Caki2 (cell line): ENCODE results near the gene GPX1. TPM values are rescaled to one million over a fixed set of nuclear protein-coding genes. Genes with fewer than 3 reads are reported as not detected.
A peak's percentile ranks its signal among the peaks of the same experiment; 100 is the strongest.
"Not testable (repeated sequence)": the region's sequence is repeated elsewhere in the genome, so short reads cannot be mapped to it uniquely, and the experiment has no call there.

Experiments used
- DNase-seq: peaks from one replicate; pipeline ENCODE4 v3.0.0-alpha.2; 2015; ENCODE audit warnings: low read depth
- in situ Hi-C: cut with HindIII; loops from 2 replicates; pipeline ENCODE4 v1.10.0; 2016; ENCODE audit warnings: low sequenced_read_pairs, low pct_unique_long_range_greater_than_20kb, mixed read lengths
- total RNA-seq: library from RNA; depleted of rRNA; stranded (reverse); fragments of >200 nt; shearing (Covaris generic); gene quantifications from 2 replicates; pipeline ENCODE4 v1.2.3, GENCODE V29; 2014; ENCODE audit warnings: low replicate concordance; rRNA removed

GPX1 gene
- total RNA-seq: 420 and 481 TPM in 2 replicates

DNA sequence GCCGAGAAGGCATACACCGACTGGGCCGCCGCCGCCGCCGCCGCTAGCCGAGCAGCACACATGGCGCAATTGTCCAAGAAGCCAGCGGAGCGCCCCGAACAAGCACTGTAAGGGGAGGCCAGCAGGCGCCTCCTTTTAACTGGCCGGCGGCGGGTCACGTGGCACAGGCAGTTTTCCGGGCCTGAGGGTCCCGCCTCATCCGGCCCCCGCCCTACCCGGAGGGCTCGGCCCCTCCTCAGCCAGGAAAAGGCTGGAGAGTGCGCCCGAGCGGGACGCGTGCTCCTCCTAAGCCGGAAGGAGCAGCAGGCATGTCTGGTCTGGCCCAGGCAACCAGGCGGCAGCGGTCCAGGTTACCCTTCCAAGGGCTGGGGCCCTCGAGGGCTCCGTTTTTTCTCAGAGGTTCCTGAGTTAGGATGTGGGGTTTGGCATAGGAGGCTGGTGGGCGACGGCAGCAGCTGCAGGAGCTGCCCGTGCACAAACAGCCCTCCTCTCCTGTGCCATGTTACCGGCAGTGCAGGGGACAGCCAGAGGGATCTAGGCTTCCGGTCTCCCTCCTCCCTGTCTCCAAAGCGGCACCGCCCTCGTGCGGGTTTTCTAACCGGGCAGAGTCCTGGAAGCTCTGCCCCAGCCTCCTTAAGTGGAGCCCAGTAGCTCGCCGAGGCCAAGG is at the start of gene GPX1:
Gene GPX1, minus strand, starts transcription at position 137 of the 667 bp plus-strand sequence. Its CDS starts 75 bp downstream, at position 62.
- in situ Hi-C loops: no loop called here
- peak; percentile 97 for DNase-seq

DNA sequence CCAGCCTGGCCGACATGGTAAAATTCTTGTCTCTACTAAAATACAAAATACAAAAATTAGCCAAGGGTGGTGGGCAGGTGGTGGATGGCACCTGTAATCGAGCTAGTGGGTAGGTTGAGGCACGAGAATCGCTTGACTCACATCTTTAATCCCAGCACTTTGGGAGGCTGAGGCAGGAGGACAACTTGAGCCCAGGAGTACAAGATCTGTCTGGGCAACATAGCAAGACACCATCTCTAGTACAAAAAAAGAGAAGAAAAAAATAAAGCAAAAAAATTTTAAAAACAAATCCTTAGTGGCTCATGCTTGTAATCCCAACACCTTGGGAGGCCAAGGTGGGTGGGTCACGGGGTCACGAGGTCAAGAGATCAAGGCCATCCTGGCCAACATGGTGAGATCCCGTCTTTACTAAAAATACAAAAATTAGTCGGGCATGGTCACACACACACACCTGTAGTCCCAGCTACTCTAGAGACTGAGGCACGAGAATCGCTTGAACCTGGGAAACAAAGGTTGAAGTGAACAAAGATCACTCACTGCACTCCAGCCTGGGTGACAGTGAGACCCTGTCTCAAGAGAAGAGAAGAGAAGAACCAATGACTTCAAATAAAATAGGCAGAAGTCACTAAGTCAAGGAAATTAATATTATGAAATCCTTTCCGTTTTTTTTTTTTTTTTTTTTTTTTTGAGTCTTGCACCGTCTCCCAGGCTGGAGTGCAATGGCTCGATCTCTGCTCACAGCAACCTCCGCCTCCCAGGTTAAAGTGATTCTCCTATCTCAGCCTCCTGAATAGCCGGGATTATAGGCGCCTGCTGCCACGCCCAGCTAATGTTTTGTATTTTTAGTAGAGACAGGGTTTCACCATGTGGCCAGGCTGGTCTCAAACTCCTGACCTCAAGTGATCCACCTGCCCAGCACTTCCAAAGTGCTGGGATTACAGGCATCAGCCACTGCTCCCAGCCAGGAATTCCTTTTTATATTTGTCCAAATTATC is 48.7 kb upstream of the GPX1 start:
- in situ Hi-C loops: no loop called here

DNA sequence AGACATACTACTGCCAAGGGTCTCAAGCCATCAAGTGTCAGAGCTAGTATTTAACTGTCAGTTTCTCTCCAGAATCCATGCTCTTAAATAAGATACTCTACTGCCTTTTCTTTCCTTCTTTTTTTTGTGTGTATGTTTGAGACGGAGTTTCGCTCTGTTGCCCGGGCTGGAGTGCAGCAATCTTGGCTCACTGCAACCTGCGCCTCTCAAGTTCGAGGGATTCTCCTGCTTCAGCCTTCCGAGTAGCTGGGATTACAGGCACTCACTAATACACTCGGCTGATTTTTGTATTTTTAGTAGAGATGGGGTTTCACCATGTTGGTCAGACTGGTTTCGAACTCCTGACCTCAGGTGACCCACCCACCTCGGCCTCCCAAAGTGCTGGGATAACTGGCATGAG is 47.4 kb upstream of the GPX1 start:
- DNase-seq, in situ Hi-C loops: not testable (repeated sequence)

More for the DNA sequence above, 48.7 kb upstream of the GPX1 start:
- DNase-seq: no peak

DNA sequence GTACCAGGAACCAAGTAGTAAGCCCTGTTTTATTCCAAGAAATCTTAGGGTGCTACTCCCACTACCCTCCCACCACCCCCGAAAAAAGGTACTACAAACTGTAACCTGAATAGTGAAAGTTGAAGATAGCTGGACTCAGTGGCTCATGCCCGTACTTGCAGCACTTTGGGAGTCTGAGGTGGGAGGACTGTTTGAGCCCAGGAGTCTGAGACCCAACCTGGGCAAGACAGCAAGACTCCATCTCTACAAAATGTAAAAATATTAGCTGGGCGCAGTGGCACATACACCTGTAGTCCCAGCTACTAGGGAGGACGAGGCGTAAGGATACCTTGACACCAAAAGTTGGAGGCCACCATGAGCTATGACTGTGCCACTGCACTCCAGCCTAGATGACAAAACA is 45.7 kb upstream of the GPX1 start:
- DNase-seq: no peak
- in situ Hi-C loops: no loop called here

DNA sequence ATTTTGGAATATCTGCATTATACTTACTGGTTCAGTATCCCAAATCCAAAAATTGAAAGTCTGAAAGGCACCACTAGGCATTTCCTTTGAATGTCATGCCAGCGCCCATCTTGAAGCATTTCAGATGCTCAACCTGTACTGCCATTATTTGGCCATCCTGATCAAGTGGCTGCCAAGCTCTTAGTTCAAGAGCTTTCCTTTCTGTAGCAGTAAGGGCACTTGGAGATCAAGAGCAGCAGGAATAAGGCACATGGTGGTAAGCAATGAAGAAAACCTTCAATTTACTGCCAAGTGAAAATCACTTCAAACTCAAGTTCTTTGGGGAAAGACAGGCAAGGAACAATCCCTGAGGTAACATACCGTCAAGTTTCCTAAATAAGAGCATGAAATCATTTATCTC is 43.6 kb upstream of the GPX1 start:
- in situ Hi-C loops: no loop called here
- DNase-seq: no peak

DNA sequence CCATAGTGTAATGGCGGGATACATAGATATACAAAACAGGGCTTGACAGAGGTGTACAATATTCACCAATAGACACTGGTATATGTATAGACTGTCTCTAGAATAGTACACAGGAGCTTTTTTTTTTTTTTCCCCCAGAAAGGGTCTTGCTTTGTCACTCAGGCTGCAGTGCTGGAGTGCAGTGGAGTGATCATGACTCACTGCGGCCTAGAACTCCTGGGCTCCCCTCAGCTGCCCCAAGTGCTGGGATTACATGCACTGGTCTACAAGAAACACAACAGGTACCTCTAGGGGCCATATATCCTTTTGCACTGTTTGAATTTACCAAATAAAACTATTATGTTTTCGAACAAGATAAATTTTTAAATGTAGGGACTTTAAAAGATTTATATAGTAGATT is 41.3 kb upstream of the GPX1 start:
- in situ Hi-C loops: no loop called here
- DNase-seq: no peak

DNA sequence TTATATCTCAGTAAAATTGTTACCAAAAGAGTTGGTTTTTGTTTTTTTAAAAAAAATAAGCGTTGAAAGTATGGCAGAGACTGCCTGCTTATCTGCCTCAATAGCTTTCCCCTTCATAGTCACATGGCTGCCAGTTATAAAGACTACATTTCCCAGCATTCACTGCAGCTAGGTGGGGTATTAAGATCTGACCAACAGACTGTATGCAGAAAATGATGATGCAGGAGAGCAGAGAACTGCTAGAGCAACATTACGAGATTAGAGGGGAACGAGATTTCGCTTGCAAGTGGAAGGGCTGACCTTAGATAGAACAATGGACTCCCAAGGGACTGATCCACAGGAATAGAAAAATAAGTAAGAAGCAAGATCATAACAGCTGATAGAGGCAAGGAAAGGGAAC is 39.3 kb upstream of the GPX1 start:
- in situ Hi-C loops: no loop called here
- DNase-seq: no peak

DNA sequence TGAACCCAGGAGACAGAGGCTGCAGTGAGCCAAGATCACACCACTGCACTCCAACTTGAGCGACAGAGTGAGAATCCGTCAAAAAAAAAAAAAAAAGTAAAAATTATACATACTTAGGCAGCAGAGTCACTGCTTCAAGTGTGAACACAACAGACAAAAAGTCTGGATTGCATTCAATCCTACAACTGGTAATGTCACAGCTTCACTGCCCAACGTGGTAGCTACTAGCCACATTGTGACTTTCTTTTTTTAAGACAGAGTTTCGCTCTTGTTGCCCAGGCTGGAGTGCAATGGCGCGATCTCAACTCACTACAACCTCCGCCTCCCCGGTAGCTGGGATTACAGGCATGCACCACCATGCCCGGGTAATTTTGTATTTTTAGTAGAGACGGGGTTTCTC is 33.2 kb upstream of the GPX1 start:
- DNase-seq, in situ Hi-C loops: not testable (repeated sequence)

DNA sequence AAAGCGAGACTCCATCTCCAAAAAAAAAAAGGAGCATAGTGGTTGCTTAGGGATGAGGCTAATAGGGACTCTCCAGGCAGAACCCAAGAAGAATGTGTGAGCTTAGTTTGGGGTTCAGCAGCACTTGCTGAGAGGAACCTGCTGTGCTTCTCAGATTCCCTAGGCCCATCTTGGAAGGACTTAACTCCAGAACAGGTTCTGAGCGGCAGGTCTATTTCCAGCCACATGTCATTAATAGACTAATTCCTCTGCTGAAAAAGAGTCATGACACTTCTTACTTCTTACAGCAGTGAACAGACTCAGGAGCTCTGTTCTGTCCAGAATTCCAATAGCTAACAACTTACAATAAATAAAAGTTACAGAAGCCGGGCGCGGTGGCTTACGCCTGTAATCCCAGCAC is 31.1 kb upstream of the GPX1 start:
- in situ Hi-C loops: no loop called here
- no peak for DNase-seq

DNA sequence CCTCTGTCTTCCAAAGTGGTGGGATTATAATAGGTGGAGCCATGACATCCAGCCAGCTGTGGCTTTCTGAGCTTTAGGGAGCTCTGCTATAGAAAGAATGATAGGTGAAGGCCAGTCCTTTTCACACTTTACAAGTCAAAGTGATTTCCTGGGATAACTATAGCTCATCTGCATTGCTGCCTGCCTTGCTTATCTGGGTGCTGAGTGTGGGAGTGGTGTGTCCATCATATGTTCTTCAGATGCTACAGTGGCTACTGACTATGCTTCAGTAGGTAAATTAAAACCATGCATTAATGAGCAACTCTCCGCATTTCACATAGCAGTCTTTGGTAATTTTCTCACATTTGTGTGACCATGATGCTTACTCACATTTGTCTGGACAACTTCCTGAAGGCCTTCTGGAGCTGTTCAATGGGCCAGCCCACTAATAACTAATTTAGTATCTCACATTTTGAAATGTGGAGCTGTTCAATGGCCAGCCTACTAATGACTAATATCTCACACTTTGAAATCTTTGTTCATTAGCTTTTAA is 30.2 kb upstream of the GPX1 start:
- in situ Hi-C loops: no loop called here
- DNase-seq: no peak

DNA sequence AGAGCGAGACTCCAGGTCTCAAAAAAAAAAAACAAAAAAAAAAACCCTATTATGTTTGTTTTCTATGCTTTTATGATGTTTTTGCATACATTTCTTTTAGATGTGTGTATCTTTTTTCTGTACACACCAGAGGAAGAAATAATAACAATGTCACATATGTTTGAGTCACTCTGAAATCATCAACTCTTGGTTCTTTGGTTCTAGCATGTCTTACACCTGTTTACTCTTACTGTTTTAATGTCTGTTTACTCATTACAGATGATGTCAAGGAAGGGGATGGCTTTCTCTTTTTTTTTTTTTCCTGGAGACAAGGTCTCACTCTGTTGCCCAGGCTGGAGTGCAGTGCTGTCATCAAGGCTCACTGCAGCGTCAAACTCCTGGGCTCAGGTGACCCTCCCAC is 29.6 kb upstream of the GPX1 start:
- in situ Hi-C loops: no loop called here
- DNase-seq: no peak

DNA sequence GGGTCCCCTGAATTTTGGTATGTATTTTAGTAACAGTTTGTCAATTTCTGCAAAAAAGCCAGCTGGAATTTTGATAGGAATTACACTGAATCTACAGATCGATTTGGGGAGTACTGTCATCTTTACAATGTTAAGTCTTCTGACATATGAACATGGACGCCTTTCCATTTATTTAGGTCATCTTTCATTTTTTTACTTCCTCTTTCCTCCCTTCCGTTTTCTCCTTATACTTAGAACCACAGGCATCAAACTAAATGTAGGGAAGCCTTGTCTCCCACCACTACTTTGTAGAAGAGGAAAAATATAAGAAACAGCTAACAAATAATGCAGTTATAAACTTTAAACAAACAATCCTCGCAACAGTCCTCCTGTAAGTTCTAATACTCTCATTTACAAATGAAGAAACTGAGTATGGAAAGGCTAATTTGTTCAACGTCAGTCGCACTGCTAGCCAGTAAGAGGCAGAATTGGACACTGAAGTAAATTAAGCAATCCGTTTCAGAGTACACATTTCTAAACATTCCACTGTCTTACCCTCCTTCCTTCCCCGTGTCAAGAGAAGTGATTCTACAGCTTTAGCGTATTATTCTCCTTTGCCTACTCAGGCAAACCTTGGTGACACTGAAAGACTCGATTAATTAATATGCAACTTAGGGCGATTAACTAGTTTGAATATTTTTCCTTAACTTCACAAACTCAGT is 28.1 kb upstream of the GPX1 start:
- in situ Hi-C loops: no loop called here
- no peak for DNase-seq

DNA sequence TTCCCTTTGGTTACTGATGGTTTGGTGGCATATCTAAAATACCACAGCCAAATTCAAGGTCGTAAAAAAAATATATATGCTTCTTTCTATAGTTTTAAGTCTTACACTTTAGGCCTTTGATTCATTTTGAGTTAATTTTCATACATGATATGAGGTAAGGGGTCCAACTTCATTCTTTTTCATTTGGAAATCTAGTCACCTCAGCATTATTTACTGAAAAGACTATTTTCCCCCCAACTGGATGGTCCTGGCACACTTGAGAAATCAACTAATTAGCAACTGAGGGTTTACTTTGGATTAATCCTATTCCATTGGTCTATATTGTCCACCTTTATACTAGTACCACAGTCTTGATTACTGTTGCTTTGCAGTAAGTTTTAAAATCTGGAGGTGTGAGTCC is 27.5 kb upstream of the GPX1 start:
- DNase-seq: no peak
- in situ Hi-C loops: no loop called here

DNA sequence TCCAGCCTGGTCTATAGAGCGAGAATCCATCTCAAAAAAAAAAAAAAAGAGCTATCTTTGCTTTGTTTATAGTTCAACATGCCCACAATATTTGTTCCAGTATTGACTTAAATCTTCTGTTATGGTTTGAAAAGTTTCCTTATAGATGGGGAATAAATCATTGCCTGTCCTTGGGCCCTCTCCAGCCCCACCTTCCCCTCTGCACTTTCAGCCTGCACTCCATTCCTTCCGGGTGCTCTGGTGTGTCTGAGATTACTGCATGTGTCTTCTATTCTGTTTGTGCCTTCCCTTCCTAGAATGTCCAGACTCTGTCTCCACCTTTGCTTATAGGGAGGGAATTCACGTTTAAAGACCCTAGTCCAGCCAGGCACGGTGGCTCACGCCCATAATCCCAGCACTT is 25.2 kb upstream of the GPX1 start:
- DNase-seq: no peak
- in situ Hi-C loops: no loop called here

DNA sequence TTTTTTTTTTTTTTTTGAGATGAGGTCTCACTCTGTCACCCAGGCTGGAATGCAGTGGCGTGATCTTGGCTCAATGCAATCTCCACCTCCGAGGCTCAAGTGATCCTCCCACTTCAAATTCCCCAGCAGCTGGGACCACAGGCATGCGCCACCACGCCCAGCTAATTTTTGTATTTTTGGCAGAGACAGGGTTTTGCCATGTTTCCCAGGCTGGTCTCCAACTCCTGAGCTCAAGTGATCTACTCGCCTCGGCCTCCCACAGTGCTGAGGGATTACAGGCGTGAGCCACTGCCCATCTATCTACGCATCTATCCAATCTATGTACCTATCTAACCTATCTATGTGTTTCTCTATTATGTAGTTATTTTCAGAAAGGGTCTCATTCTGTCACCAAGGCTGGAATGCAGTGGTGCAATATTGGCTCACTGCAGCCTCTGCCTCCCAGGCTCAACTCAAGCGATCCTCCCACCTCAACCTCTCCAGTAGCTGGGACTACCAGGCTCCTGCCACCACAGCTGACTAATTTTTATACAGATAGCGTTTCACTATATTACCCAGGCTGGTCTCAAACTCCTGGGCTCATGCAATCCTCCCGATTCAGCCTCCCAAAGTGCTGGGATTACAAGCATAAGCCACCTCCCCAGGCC is 20.2 kb upstream of the GPX1 start:
- in situ Hi-C loops: no loop called here
- no peak for DNase-seq

DNA sequence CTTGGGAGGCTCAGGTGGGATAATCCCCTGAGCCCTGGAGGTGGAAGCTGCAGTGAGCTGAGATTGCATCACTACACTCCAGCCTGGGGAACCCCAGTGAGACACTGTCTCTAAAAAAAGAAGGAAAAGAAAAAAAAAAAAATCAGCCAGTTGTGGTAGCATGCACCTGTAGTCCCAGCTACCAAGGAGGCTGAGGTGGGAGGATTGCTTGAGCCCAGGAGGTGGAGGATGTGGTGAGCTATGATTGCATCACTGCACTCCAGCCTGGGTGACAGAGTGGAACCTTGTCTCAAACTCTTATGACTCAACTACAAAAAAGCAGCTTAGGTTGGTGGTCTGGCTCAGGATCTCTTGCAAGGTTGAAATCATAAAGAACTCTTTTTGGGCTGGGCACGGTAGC is 19.3 kb upstream of the GPX1 start:
- no peak for DNase-seq
- in situ Hi-C loops: no loop called here

DNA sequence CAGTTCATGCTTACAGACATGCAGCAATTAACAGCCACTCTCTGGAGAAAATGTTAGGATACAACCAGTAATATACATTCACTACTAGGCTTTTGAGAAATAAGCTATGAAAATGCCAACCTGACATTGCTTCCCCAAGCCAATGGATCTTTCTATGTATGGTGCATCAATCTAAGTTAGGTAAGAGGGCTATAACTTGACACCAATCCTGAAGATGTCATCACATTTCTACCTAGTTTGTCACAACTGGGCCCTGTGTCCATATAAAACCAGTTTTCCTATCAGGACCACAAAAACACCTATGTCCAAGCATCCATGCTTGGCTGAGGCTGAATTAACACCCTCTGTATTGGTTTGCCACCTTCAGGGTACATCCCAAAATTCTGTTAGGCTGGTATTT is 13.8 kb upstream of the GPX1 start:
- no peak for DNase-seq
- in situ Hi-C loops: no loop called here

DNA sequence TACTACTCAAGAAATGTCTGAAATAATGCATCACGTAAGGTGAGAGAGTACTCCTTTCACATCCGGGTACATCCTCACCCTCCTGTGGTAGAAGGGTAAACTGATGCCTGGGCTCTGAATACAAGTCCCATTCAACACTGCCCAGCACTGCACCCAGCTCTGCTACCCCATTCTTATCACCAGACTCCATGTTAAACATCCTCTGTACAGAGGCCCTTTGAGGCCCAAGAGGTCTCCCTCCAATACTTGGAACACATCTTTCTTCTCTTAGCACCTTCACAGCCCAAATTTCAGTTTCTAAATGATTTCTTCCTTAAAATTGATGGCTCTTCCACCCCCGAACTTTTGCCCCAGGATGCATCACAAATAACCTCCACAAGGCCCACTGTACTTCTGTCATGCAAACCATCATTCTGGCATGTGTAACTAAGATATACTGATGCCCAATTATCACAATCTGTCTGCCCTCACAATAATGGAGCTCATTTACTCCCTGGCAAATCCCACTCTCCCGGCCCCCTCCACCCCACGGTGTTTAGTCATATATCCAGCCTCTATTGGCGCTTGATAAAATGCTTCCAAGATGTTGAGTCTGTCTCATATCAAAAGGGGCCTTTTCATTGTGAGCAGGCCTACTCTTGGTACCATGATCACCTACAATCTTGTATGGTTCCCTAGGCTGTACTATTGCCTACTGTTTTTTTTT is 12.6 kb upstream of the GPX1 start:
- DNase-seq: no peak
- in situ Hi-C loops: no loop called here
